Astrocyte (in vitro differentiated cells and primary cell): ENCODE measurements around the gene YKT6.

ENCODE experiments used
- CTCF ChIP-seq: IDR thresholded peaks from 2 replicates; pipeline ENCODE4 v1.5.1; 2011; ENCODE audit warnings: low read depth, mild to moderate bottlenecking, inconsistent platforms, low read length, moderate library complexity; ENCODE audit not compliant: insufficient read depth
- EZH2 ChIP-seq: IDR thresholded peaks from 2 replicates; pipeline ENCODE4 v1.6.1; 2012; ENCODE audit warnings: mild to moderate bottlenecking, low read length, inconsistent platforms; ENCODE audit not compliant: insufficient read depth

GRCh38 chr7:44172352-44172751, 28.4 kb upstream of the YKT6 start:
- no peak for TF ChIP-seq CTCF
- no peak for TF ChIP-seq EZH2
